Measurements from ENCODE around the gene ENKD1. TPM values are rescaled to one million over a fixed set of nuclear protein-coding genes. Genes with fewer than 3 reads are reported as not detected.
"Not testable (repeated sequence)": the region's sequence is repeated elsewhere in the genome, so short reads cannot be mapped to it uniquely, and the experiment has no call there.

Gene ENKD1
- total and polyA plus RNA-seq, 10 of the 15 experiments (the other 5 are each of a cell fraction or from before 2014, with no cell fraction given): 0.19 to 8.1 (median 2.8) TPM

GRCh38 chr16:67693517-67694285 is 27.2 kb upstream of the ENKD1 start:
- H3K36me3 ChIP-seq (ENCODE audit: control insufficient read depth in 2 of 2, insufficient read depth in 2 of 2, low read length in 1 of 2); intact Hi-C loops (cut with micrococcal nuclease; ENCODE audit: unreplicated experiment); H3K4me2 ChIP-seq (ENCODE audit: control insufficient read depth, insufficient read depth); H3K27me3 ChIP-seq (replicated peaks in 1 of 2; ENCODE audit: control insufficient read depth in 2 of 2, insufficient read depth in 2 of 2, low read length in 1 of 2); H3K9ac ChIP-seq (ENCODE audit: control insufficient read depth, insufficient read depth, low read length); DNase-seq (ENCODE audit: low read depth, low spot score); in situ Hi-C loops (cut with MboI); H2AFZ ChIP-seq (ENCODE audit: control insufficient read depth, low read depth, low read length); BruUV-seq (replicated peaks); H3K9me3 ChIP-seq (replicated peaks; ENCODE audit: control insufficient read depth, insufficient read depth, low read length); H4K20me1 ChIP-seq (ENCODE audit: control insufficient read depth, insufficient read depth); FAIRE-seq; H3K4me1 ChIP-seq (ENCODE audit: control insufficient read depth, insufficient read depth, low read length); RAD21 ChIA-PET (ENCODE audit: unreplicated experiment); H3K79me2 ChIP-seq (ENCODE audit: control insufficient read depth, insufficient read depth, low read length); H3K4me3 ChIP-seq; H3K27ac ChIP-seq (ENCODE audit: control insufficient read depth, insufficient read depth); ATAC-seq: not testable (repeated sequence)
- ChIA-PET POLR2A (interaction anchor here (0.6 to 1.0 kb wide), 2 partner anchors 11 to 110 kb away, joined by 3 read pairs; no protein-coding TSS in a partner anchor), CTCF (interaction anchor here (0.6 to 1.2 kb wide), 2 partner anchors 25 to 26 kb away, joined by 3 to 5 read pairs; no protein-coding TSS in a partner anchor), SMC1A (ENCODE audit: uncharacterized antibody, unreplicated experiment) (interaction anchor here (1.4 kb wide), 1 partner anchor 21 kb away, joined by 4 read pairs; no protein-coding TSS in a partner anchor)
- 85% methylated on average over 8 of the region's 8 CpGs for WGBS (ENCODE audit: insufficient coverage, insufficient replicate concordance, low lambda C conversion rate, missing lambda C conversion rate)

GRCh38 chr16:67685388-67686112 is 19.0 kb upstream of the ENKD1 start:
- 40% methylated on average over 17 of the region's 17 CpGs for WGBS (ENCODE audit: insufficient coverage, insufficient replicate concordance, low lambda C conversion rate, missing lambda C conversion rate)
- CTCF ChIA-PET: interaction anchor here (0.9 to 2.0 kb wide), 4 partner anchors 13 to 165 kb away, joined by 3 to 7 read pairs (median 3); partner anchors contain the start of genes C16orf86 and ENKD1
- no peaks in the 10 kb centered on the region for H4K20me1 ChIP-seq (ENCODE audit: control insufficient read depth, insufficient read depth)
- ATAC-seq (peak; percentile 88), DNase-seq (ENCODE audit: low read depth, low spot score) (no peak), FAIRE-seq (no peak)
- H3K36me3 ChIP-seq (ENCODE audit: control insufficient read depth in 2 of 2, insufficient read depth in 2 of 2, low read length in 1 of 2): peaks cover 0 to 8% of the 10 kb centered on the region in 2 experiments; a peak in 3 of 4 replicates
- POLR2A ChIA-PET: interaction anchor here (0.6 to 1.4 kb wide), 4 partner anchors 13 to 116 kb away, joined by 3 to 5 read pairs (median 4); no protein-coding TSS in a partner anchor
- H3K27ac ChIP-seq (ENCODE audit: control insufficient read depth, insufficient read depth): no peak overlapping the region; the same call in 1 of the 2 replicates
- SMC1A ChIA-PET (ENCODE audit: uncharacterized antibody, unreplicated experiment): interaction anchor here (0.9 to 1.7 kb wide), 4 partner anchors 12 to 228 kb away, joined by 3 to 6 read pairs (median 3); partner anchors contain the start of gene GFOD2
- peaks cover 5% of the 10 kb centered on the region for H3K4me1 ChIP-seq (ENCODE audit: control insufficient read depth, insufficient read depth, low read length)
- TF ChIP-seq ZNF217 (IDR thresholded peaks at IDR 0.05): no peak
- TF ChIP-seq PAX5 (IDR thresholded peaks at IDR 0.05; ENCODE audit: borderline replicate concordance, low read depth, low read length): peak; percentile 76
- TF ChIP-seq SP1 (IDR thresholded peaks at IDR 0.05; ENCODE audit: low read depth, low read length): no peak
- TF ChIP-seq SMAD1 (IDR thresholded peaks at IDR 0.05; ENCODE audit: low read depth, partially characterized antibody): no peak
- peak; percentile 63; the same call in 1 of the 2 replicates for TF ChIP-seq ZNF384 (IDR thresholded peaks at IDR 0.05; ENCODE audit: borderline replicate concordance, low read depth, low read length)
- no peak for TF ChIP-seq YY1 (IDR thresholded peaks at IDR 0.05; ENCODE audit: low read depth, low read length)
- no peak for TF ChIP-seq E2F8 (IDR thresholded peaks at IDR 0.05; ENCODE audit: low read depth, partially characterized antibody)
- intact Hi-C loops (cut with micrococcal nuclease; ENCODE audit: unreplicated experiment) (no loop called here), in situ Hi-C loops (cut with MboI) (no loop called here)
- H3K4me3 ChIP-seq: no peak overlapping the region
- no peaks in the 10 kb centered on the region for H3K27me3 ChIP-seq (replicated peaks in 1 of 2; ENCODE audit: control insufficient read depth in 2 of 2, insufficient read depth in 2 of 2, low read length in 1 of 2)
- no peaks in the 10 kb centered on the region for H3K9me3 ChIP-seq (replicated peaks; ENCODE audit: control insufficient read depth, insufficient read depth, low read length)
- H2AFZ ChIP-seq (ENCODE audit: control insufficient read depth, low read depth, low read length): peak overlapping the region; percentile 35; the same call in 1 of the 2 replicates
- H3K79me2 ChIP-seq (ENCODE audit: control insufficient read depth, insufficient read depth, low read length): no peaks in the 10 kb centered on the region
- peak overlapping the region; percentile 26; the same call in 1 of the 2 replicates for H3K4me2 ChIP-seq (ENCODE audit: control insufficient read depth, insufficient read depth)
- no peak overlapping the region; the same call in 1 of the 2 replicates for H3K9ac ChIP-seq (ENCODE audit: control insufficient read depth, insufficient read depth, low read length)
- no TSS peak for BruUV-seq (replicated peaks)
- RAD21 ChIA-PET (ENCODE audit: unreplicated experiment): interaction anchor here (0.7 to 1.2 kb wide), 2 partner anchors 13 to 33 kb away, joined by 5 to 6 read pairs; no protein-coding TSS in a partner anchor

Data from GM12878 (cell line).